Osteocyte (in vitro differentiated cells): Measurements from ENCODE around the gene INTS15. TPM values are rescaled to one million over a fixed set of nuclear protein-coding genes. Genes with fewer than 3 reads are reported as not detected.

Experiments
- DNase-seq: peaks from one replicate; pipeline ENCODE4 v3.0.0; 2021; ENCODE audit warnings: mixed read lengths; ENCODE audit not compliant: unreplicated experiment; ENCODE audit errors: extremely low spot score
- H3K27ac Mint-ChIP-seq: one replicate; pipeline ENCODE4 v1.8.0; 2021; ENCODE audit warnings: mild to moderate bottlenecking, mixed read lengths; ENCODE audit not compliant: unreplicated experiment
- H3K27me3 Mint-ChIP-seq: one replicate; pipeline ENCODE4 v1.8.0; 2021; ENCODE audit warnings: mixed read lengths; ENCODE audit not compliant: unreplicated experiment
- H3K36me3 Mint-ChIP-seq: one replicate; pipeline ENCODE4 v1.8.0; 2021; ENCODE audit warnings: mixed read lengths; ENCODE audit not compliant: unreplicated experiment
- H3K4me1 Mint-ChIP-seq: one replicate; pipeline ENCODE4 v1.8.0; 2021; ENCODE audit warnings: mixed read lengths; ENCODE audit not compliant: unreplicated experiment
- H3K4me3 Mint-ChIP-seq: one replicate; pipeline ENCODE4 v1.8.0; 2021; ENCODE audit warnings: mild to moderate bottlenecking, moderate library complexity, mixed read lengths; ENCODE audit not compliant: unreplicated experiment
- H3K9me3 Mint-ChIP-seq: one replicate; pipeline ENCODE4 v1.8.0; 2021; ENCODE audit warnings: mixed read lengths; ENCODE audit not compliant: unreplicated experiment
- total RNA-seq: library from RNA; stranded (reverse); gene quantifications from 2 replicates; pipeline ENCODE4 v1.2.1, GENCODE V29; 2021
- TF ChIP-seq, protein P1 (sequence below): fragments of 200-600 bp; sonication (generic); IDR thresholded peaks from 2 replicates; pipeline ENCODE4 v1.5.0; 2021; ENCODE audit warnings: antibody characterized with exemption, mild to moderate bottlenecking, moderate library complexity

The INTS15 gene
- total RNA-seq, 1 donor from 2014 or later: 40.3 TPM

DNA sequence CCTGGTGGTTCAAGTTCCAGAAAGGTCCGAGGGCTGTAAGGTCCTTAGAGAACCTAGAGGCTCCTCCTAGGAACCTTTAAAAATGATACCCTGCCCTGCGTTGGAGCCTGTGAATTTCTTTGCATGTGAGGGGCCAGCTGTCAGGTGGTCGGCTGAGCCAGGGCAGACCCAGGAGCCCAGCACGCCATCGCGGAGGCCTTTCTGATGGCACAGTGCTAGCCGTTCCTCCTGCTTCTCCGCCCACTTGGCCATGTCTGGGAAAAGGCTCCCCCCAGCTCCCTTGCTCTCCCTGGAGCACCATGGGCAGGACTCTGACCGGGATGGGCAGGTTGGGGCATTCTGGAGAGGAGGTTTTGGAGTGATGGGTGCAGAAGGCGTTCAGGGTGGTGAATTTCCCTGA, 54.9 kb downstream of the INTS15 start:
- H3K27me3 Mint-ChIP-seq: no peaks in the 10 kb centered on the region
- H3K4me3 Mint-ChIP-seq: no peak overlapping the region
- H3K27ac Mint-ChIP-seq: no peak overlapping the region
- peaks cover 23% of the 10 kb centered on the region for H3K36me3 Mint-ChIP-seq
- H3K4me1 Mint-ChIP-seq: peaks cover 5% of the 10 kb centered on the region
- no peak for DNase-seq
- TF ChIP-seq, protein P1, sequence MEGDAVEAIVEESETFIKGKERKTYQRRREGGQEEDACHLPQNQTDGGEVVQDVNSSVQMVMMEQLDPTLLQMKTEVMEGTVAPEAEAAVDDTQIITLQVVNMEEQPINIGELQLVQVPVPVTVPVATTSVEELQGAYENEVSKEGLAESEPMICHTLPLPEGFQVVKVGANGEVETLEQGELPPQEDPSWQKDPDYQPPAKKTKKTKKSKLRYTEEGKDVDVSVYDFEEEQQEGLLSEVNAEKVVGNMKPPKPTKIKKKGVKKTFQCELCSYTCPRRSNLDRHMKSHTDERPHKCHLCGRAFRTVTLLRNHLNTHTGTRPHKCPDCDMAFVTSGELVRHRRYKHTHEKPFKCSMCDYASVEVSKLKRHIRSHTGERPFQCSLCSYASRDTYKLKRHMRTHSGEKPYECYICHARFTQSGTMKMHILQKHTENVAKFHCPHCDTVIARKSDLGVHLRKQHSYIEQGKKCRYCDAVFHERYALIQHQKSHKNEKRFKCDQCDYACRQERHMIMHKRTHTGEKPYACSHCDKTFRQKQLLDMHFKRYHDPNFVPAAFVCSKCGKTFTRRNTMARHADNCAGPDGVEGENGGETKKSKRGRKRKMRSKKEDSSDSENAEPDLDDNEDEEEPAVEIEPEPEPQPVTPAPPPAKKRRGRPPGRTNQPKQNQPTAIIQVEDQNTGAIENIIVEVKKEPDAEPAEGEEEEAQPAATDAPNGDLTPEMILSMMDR: no peak
- no peaks in the 10 kb centered on the region for H3K9me3 Mint-ChIP-seq

DNA sequence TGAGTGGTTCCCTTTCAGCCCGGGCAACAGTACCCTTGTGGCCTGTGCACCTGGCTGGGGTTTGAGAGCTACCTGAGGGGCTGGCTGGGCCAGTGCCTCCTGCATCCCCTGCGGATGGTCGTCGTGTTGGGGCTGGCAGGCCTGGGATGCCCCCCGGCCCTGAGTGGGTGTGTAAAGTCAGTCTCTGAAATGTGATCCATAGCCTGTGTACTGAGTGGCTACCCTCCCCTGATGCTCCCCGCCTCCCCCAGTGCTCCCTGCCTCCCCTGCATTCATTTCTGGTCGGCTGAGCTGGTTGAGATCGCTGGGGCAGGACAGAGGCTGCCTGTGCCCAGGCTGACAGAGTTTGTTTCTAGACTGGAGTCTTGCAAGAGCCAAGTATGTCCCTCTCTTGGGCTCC, 56.6 kb downstream of the INTS15 start:
- Mint-ChIP-seq H3K4me3 (no peak overlapping the region), H3K27ac (no peak overlapping the region), H3K36me3 (peaks cover 35% of the 10 kb centered on the region), H3K9me3 (no peaks in the 10 kb centered on the region), H3K4me1 (no peaks in the 10 kb centered on the region), H3K27me3 (no peaks in the 10 kb centered on the region)
- DNase-seq: no peak
- TF ChIP-seq, protein P1: no peak

DNA sequence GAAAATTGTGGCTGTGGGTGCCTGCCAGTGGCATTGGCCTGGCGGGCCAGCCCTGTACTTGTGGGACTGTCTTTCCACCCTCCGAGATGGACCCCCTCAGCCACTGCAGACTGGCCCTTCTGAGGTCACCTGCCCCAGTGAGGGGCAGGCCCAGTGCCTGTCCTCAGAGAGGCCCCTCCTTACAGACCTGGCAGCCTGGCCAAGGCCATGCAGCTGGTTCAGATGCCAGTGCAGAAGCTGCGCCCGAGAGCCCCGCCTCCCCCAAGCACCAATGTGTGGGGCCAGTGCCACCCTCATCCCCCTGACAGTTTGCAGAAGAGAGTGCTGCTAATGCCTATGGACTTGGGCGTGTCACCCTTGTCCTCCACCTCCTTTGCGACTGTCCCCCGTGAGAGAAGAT, 57.3 kb downstream of the INTS15 start:
- DNase-seq: no peak
- H3K4me1 Mint-ChIP-seq: no peaks in the 10 kb centered on the region
- no peaks in the 10 kb centered on the region for H3K9me3 Mint-ChIP-seq
- H3K4me3 Mint-ChIP-seq: no peak overlapping the region
- H3K36me3 Mint-ChIP-seq: peaks cover 38% of the 10 kb centered on the region
- no peaks in the 10 kb centered on the region for H3K27me3 Mint-ChIP-seq
- TF ChIP-seq, protein P1: no peak
- H3K27ac Mint-ChIP-seq: no peak overlapping the region

DNA sequence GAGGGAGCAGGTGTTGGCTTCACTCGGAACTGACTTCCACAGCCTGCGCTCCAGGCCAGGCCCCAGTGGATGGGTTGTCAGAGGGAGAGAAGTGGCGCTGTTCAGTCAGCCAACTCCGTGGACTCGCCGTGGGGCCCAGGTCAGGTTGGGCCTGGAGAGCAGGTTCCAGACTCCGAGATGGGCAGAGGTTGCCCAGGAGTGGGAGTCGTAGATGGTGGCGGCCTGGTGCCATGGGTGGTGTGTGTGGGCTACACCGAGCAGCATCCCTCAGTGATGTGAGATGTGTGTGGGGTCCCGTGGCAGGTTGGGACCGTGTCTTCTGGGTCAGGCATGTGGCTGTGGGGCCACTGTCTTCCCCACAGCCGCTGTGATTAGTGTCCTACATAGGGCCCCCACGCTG, 57.7 kb downstream of the INTS15 start:
- H3K4me3 Mint-ChIP-seq: no peak overlapping the region

DNA sequence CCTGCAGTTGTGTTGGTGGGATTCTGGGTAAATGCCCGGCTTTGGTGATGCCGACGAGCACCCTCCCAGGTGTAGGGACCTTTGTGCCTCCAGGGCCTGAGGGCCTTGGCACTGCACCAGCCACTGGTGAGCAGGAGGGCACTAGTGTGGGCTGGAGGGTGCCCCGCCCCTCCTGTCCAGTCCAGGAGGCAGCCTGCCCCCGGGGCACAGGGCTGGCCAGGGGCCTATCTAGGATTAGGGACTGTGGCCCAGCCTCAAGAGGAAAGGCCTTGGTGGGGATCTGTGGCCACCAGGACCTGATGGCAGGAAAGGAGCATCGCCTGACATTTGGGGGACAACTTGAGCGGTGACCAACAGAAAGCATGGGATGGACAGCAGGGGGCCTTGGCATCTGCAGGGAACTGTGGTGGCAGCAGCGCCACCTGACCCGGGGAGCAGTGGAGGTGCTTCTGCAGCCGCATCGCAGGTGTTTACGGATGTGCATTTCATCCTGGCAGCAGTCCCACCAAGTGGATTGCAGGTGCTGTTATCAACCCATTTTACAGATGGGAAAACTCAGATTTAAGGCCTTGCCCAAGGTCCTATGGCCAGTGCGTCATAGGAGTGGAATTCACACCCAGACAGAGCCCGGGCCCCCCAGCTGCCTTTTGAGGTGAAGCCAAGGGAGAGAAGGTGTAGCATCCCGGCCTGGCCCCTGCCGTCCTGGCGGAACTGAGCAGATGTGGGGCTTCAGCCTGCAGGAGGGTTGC, 58.4 kb downstream of the INTS15 start:
- Mint-ChIP-seq H3K9me3 (no peaks in the 10 kb centered on the region), H3K4me3 (no peak overlapping the region), H3K27ac (no peak overlapping the region), H3K36me3 (peaks cover 40% of the 10 kb centered on the region), H3K27me3 (no peaks in the 10 kb centered on the region), H3K4me1 (no peaks in the 10 kb centered on the region)
- TF ChIP-seq, protein P1: no peak
- DNase-seq: no peak

More for the DNA sequence above, 57.7 kb downstream of the INTS15 start:
- no peaks in the 10 kb centered on the region for H3K27me3 Mint-ChIP-seq
- no peaks in the 10 kb centered on the region for H3K9me3 Mint-ChIP-seq
- no peak overlapping the region for H3K27ac Mint-ChIP-seq
- no peak for DNase-seq
- no peaks in the 10 kb centered on the region for H3K4me1 Mint-ChIP-seq
- peaks cover 40% of the 10 kb centered on the region for H3K36me3 Mint-ChIP-seq
- TF ChIP-seq, protein P1: no peak
